Pancreas (tissue), 10 donors: ENCODE measurements around the gene CRMP1. TPM values are rescaled to one million over a fixed set of nuclear protein-coding genes. Genes with fewer than 3 reads are reported as not detected.
A peak's percentile ranks its signal among the peaks of the same experiment; 100 is the strongest.

Experiments used
- ATAC-seq, 4 donors: fragments of 200-7000 bp; cut with Tn5 transposase; one replicate each; pipeline versions ENCODE4 v1.8.0 to v1.9.1; 2020; ENCODE audit warnings: mild to moderate bottlenecking in 4 of 4, moderate library complexity in 4 of 4
- DNase-seq, 6 donors: peaks; one replicate each; pipeline ENCODE4 v3.0.0-alpha.2; 2020
- FAIRE-seq: peaks from 2 replicates; lab custom pipeline; 2012; peaks lifted over from hg19 to GRCh38; lab: Jason Lieb, UNC
- H3K27ac ChIP-seq, 4 donors: fragments of 200-600 bp; sonication (generic); 1 replicate in 3 of 4; 2 replicates in 1 of 4; pipeline versions ENCODE4 v1.5.0 to v1.8.0; 2020
- H3K27me3 ChIP-seq, 4 donors: fragments of 200-600 bp; one replicate each; pipeline ENCODE4 v1.8.0; 2021
- H3K36me3 ChIP-seq, 3 donors: fragments of 200-600 bp; sonication (generic) in 1 of 3; one replicate each; pipeline versions ENCODE4 v1.5.0 to v1.8.0; 2020 to 2021
- H3K4me1 ChIP-seq, 3 donors: fragments of 200-600 bp; one replicate each; pipeline ENCODE4 v1.8.0; 2021
- H3K4me3 ChIP-seq, 4 donors: fragments of 200-600 bp; sonication (generic) in 2 of 4; one replicate each; pipeline versions ENCODE4 v1.5.0 to v1.8.0; 2020 to 2021
- H3K9me3 ChIP-seq, 4 donors: fragments of 200-600 bp; one replicate each; pipeline ENCODE4 v1.8.0; 2021
- CTCF ChIP-seq, 4 donors: fragments of 200-600 bp; sonication (generic) in 3 of 4; IDR thresholded peaks; one replicate each; pipeline versions ENCODE4 v1.5.0 to v1.8.0; 2021; ENCODE audit warnings: antibody characterized with exemption in 4 of 4
- WGBS, 2 donors: extraction: QIAGEN DNeasy Blood & Tissue Kit; methylation state at CpG; one replicate each; pipeline ENCODE4 v1.1.7; 2013; 5-methylcytosine and 5-hydroxymethylcytosine counted together
- intact Hi-C, 3 donors: fragments of 100-400 bp; cut with DNase I; formaldehyde crosslinking; loops; one replicate each; pipeline versions ENCODE4 v1.11.1 to v1.14.2; 2022
- polyA plus RNA-seq, 2 donors: library from polyadenylated mRNA; stranded (reverse); fragments of 200-250 nt; gene quantifications; one replicate each; pipeline ENCODE4 v1.2.3, GENCODE V29; 2013
- total RNA-seq, 6 donors: library from RNA; stranded (reverse); fragmentation: NEBNext Ultra II Directional in 4 of 6; extraction: Animal tissue kit (Norgen Biotek cat#: 25700) in 4 of 6; gene quantifications; one replicate each; pipeline versions ENCODE4 v1.2.1 to v1.2.4, GENCODE V29; 2021 to 2023
- donor health status: healthy with polysubstance abuse.
- donor health status: DM: no; HTN: no; CAD: no; lungs with moderate emphysema.
- donor health status: DM: no; HTN: no; CAD: no.
- donor health status: control.
- donor health status: control.
- donor health status: Bipolar disorder and iron deficiency.
- donor health status: DM: yes; HTN: yes; CAD: no.
- donor health status: DM: no; HTN: no; CAD: no.
- donor health status: DM: no; HTN: no; CAD: no.
- donor health status: DM: yes; HTN: yes; CAD: no.

CRMP1 gene
- total and polyA plus RNA-seq, 8 donors: 0.69 to 21.4 (median 2.6) TPM

- 41 to 54% methylated on average over 13 of the region's 13 CpGs for WGBS, 2 donors
- H3K4me3 ChIP-seq: no peak overlapping the region
- FAIRE-seq (no peak), ATAC-seq (no peak), DNase-seq (no peak)
- no peaks in the 10 kb centered on the region for H3K9me3 ChIP-seq
- H3K4me1 ChIP-seq: no peaks in the 10 kb centered on the region
- no peaks in the 10 kb centered on the region for H3K27me3 ChIP-seq
- TF ChIP-seq CTCF (IDR thresholded peaks at IDR 0.05): no peak
- intact Hi-C loops: no loop called here
- H3K27ac ChIP-seq: no peak overlapping the region
- no peaks in the 10 kb centered on the region for H3K36me3 ChIP-seq
Measured at GRCh38 chr4:5845035-5845905, 47.6 kb downstream of the CRMP1 start.

DNA sequence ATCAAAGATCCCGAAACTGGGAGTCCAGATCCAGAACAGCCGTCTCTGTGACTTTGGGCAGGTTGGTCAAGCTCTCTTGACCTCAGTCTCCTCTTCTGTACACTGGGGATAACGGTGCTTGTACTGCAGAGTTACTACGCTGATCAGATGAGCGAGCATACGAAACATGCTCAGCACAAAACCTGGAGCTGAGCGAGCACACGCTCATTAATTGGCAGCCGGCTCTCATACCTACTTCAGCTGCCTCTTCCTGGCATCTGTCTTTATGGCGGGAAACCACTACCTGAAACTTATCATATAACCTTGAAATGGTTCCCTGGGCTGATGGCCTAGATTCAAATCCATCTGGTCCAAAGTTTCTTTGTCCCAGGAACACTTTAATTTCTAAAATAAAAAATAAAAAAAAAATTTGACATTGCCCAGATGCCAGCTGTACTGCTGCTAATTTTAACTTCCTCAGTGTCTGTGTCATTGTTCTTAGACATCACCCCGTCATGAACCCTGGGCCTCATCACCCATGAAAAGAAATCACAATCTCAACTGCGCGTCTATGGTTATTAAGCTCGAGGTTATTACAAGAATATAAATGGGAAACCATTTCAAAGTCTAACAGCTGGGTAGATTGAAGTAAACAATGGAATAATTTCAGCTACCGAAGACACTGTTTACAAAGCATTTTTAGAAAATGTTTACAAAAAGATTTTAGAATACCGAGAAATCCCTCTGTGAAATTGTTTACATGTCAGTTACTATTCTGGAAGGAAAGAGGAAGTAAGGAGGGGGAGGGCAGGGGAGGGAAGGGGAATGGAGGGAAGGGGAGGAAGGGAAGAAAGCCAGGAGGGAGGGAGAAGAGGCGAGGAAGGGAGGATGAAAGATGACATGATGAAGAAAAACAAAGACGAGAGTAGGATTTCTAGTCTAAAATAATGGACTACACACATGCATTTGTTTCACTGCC lies 49.0 kb downstream of the CRMP1 start:
- ATAC-seq: no peak
- Histone ChIP-seq H3K27me3 (no peaks in the 10 kb centered on the region), H3K27ac (no peak overlapping the region), H3K4me1 (no peaks in the 10 kb centered on the region), H3K9me3 (no peaks in the 10 kb centered on the region), H3K36me3 (no peaks in the 10 kb centered on the region), H3K4me3 (no peak overlapping the region)
- WGBS, 2 donors: 63 to 67% methylated on average over 18 of the region's 18 CpGs
- intact Hi-C loops: no loop called here
- FAIRE-seq: no peak
- no peak for DNase-seq
- TF ChIP-seq CTCF (IDR thresholded peaks at IDR 0.05): no peak

GRCh38 chr4:5842456-5842855 lies 50.4 kb downstream of the CRMP1 start:
- ATAC-seq (no peak), FAIRE-seq (no peak), DNase-seq (no peak)
- H3K27me3 ChIP-seq: no peaks in the 10 kb centered on the region
- H3K36me3 ChIP-seq: no peaks in the 10 kb centered on the region
- 73 to 86% methylated on average over 4 of the region's 4 CpGs for WGBS, 2 donors
- H3K27ac ChIP-seq: no peak overlapping the region
- intact Hi-C loops: no loop called here
- H3K4me3 ChIP-seq: no peak overlapping the region
- TF ChIP-seq CTCF (IDR thresholded peaks at IDR 0.05): no peak
- no peaks in the 10 kb centered on the region for H3K9me3 ChIP-seq
- H3K4me1 ChIP-seq: no peaks in the 10 kb centered on the region

DNA sequence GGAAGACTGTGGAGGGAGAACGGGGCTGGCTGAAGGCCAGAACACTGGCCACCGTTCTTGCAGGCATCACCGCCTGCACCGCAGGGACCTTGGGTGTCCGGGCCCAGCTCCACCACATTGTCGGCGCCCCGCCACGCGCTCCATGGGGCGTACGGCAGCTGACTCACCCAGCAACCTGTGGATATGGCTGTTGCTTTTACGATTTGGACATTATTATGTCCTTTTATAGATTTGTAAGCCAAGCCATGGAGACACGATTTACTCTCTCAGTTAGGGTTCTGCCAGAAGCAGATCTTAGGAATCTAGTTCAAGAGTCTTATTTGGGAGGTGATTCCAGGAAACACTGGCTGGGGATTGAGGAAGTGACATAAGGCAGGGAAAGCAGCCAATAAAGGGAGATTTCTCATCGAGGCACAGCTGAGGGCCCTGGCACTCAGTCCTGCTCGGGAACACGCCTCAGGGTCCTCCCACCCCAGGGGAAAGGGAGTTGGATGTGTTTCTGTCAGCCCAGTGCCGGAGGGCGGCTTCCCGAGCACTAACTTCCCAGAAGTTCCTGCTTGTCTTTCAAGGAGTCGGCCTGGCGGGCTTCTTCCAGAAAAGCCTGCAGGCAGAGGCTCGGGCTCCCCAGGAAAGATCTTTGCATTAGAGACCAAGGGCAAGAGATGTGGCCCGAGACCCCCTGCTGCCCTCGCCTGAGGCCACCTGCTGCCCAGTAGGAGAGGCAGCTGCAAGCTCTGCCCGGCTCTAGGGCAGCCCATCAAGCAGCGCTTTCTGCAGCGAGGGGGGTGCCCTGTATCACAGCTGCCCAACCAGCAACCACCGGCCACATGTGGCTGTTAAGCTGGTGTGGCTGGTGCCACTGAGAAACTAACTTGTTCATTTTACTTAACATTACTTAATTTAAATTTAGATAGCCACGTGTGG lies 52.9 kb downstream of the CRMP1 start:
- no peak overlapping the region for H3K4me3 ChIP-seq
- intact Hi-C loops: no loop called here
- H3K9me3 ChIP-seq: no peaks in the 10 kb centered on the region
- no peak overlapping the region for H3K27ac ChIP-seq
- DNase-seq (peak in 1 of 6 donors; percentile 11), FAIRE-seq (no peak), ATAC-seq (peak in 2 of 4 donors; percentile 28 to 44)
- H3K4me1 ChIP-seq: no peaks in the 10 kb centered on the region
- 64 to 74% methylated on average over 30 of the region's 30 CpGs for WGBS, 2 donors
- no peak for TF ChIP-seq CTCF (IDR thresholded peaks at IDR 0.05)
- H3K36me3 ChIP-seq: no peaks in the 10 kb centered on the region
- H3K27me3 ChIP-seq: no peaks in the 10 kb centered on the region
